ENCODE results near the gene DEPDC1.

Gene DEPDC1

GRCh38 chr1:68521286-68521685 lies 24.4 kb upstream of the DEPDC1 start:
- no peaks in the 10 kb centered on the region for H3K4me1 ChIP-seq (ENCODE audit: insufficient read depth, low read length, severe bottlenecking)
- H3K27ac ChIP-seq (ENCODE audit: low read depth, low read length, poor library complexity, severe bottlenecking), result no peak overlapping the region
- H3K9me3 ChIP-seq (ENCODE audit: low read length), result no peaks in the 10 kb centered on the region
- no peaks in the 10 kb centered on the region for H3K27me3 ChIP-seq (ENCODE audit: insufficient read depth, low read length)
- H3K79me2 ChIP-seq (ENCODE audit: insufficient read depth, low read length), result no peaks in the 10 kb centered on the region
- H4K20me1 ChIP-seq (ENCODE audit: insufficient read depth, low read length), result no peaks in the 10 kb centered on the region
- no peak overlapping the region for H3K4me2 ChIP-seq (ENCODE audit: low read length)
- no peaks in the 10 kb centered on the region for H3F3A ChIP-seq (ENCODE audit: insufficient read depth, low read length)
- H3K9me2 ChIP-seq (ENCODE audit: low read depth, low read length), result no peaks in the 10 kb centered on the region
- no peak for TF ChIP-seq EZH2 (IDR thresholded peaks at IDR 0.05; ENCODE audit: borderline replicate concordance, low read length)
- no peak for TF ChIP-seq CTCF (IDR thresholded peaks at IDR 0.05; ENCODE audit: low read length)
- no peak overlapping the region for H3K4me3 ChIP-seq (ENCODE audit: low read depth, low read length, poor library complexity, severe bottlenecking)
- H2AFZ ChIP-seq (ENCODE audit: low read length), result no peak overlapping the region
- no peaks in the 10 kb centered on the region for H3K36me3 ChIP-seq (ENCODE audit: insufficient read depth, low read length)
- no peak overlapping the region for H3K9ac ChIP-seq (ENCODE audit: low read length)

GRCh38 chr1:68516066-68516465 lies 19.2 kb upstream of the DEPDC1 start:
- Histone ChIP-seq H3K9ac (ENCODE audit: low read length) (no peak overlapping the region), H3K4me1 (ENCODE audit: insufficient read depth, low read length, severe bottlenecking) (no peaks in the 10 kb centered on the region), H3K27ac (ENCODE audit: low read depth, low read length, poor library complexity, severe bottlenecking) (no peak overlapping the region), H3K79me2 (ENCODE audit: insufficient read depth, low read length) (no peaks in the 10 kb centered on the region), H3K36me3 (ENCODE audit: insufficient read depth, low read length) (no peaks in the 10 kb centered on the region), H3F3A (ENCODE audit: insufficient read depth, low read length) (no peaks in the 10 kb centered on the region), H2AFZ (ENCODE audit: low read length) (no peak overlapping the region), H3K27me3 (ENCODE audit: insufficient read depth, low read length) (no peaks in the 10 kb centered on the region), H3K9me2 (ENCODE audit: low read depth, low read length) (no peaks in the 10 kb centered on the region), H3K4me2 (ENCODE audit: low read length) (no peak overlapping the region), H3K9me3 (ENCODE audit: low read length) (no peaks in the 10 kb centered on the region), H3K4me3 (ENCODE audit: low read depth, low read length, poor library complexity, severe bottlenecking) (no peak overlapping the region), H4K20me1 (ENCODE audit: insufficient read depth, low read length) (no peaks in the 10 kb centered on the region)
- TF ChIP-seq CTCF (IDR thresholded peaks at IDR 0.05; ENCODE audit: low read length) (no peak), EZH2 (IDR thresholded peaks at IDR 0.05; ENCODE audit: borderline replicate concordance, low read length) (no peak)

DNA sequence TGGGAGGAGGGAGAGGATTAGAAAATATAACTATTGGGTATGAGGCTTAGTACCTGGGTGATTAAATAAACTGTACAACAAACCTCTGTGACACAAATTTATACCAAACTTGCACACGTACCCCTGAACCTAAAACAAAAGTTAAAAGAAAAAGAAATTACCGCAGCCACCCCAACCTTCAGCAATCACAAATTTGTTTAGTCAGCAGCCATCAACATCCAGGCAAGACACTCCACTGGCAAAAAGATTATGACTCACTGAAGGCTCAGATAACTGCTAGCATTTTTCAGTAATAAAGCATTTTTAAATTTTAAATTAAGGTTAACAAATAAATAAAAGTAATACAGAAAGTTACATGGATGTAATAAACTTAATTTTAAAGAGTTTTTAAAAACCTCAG lies 14.4 kb upstream of the DEPDC1 start:
- Histone ChIP-seq H3K4me2 (ENCODE audit: low read length) (no peak overlapping the region), H2AFZ (ENCODE audit: low read length) (no peak overlapping the region), H3K4me3 (ENCODE audit: low read depth, low read length, poor library complexity, severe bottlenecking) (no peak overlapping the region), H3K27me3 (ENCODE audit: insufficient read depth, low read length) (no peaks in the 10 kb centered on the region), H3K79me2 (ENCODE audit: insufficient read depth, low read length) (no peaks in the 10 kb centered on the region), H3K9me2 (ENCODE audit: low read depth, low read length) (no peaks in the 10 kb centered on the region), H3K27ac (ENCODE audit: low read depth, low read length, poor library complexity, severe bottlenecking) (no peak overlapping the region), H4K20me1 (ENCODE audit: insufficient read depth, low read length) (no peaks in the 10 kb centered on the region), H3K4me1 (ENCODE audit: insufficient read depth, low read length, severe bottlenecking) (no peaks in the 10 kb centered on the region), H3K9ac (ENCODE audit: low read length) (no peak overlapping the region), H3K36me3 (ENCODE audit: insufficient read depth, low read length) (no peaks in the 10 kb centered on the region), H3K9me3 (ENCODE audit: low read length) (no peaks in the 10 kb centered on the region), H3F3A (ENCODE audit: insufficient read depth, low read length) (no peaks in the 10 kb centered on the region)
- TF ChIP-seq CTCF (IDR thresholded peaks at IDR 0.05; ENCODE audit: low read length), result no peak
- TF ChIP-seq EZH2 (IDR thresholded peaks at IDR 0.05; ENCODE audit: borderline replicate concordance, low read length), result no peak
